ENCODE results near the gene DNAJC24. TPM values are rescaled to one million over a fixed set of nuclear protein-coding genes. Genes with fewer than 3 reads are reported as not detected.

The DNAJC24 gene
- total and polyA plus RNA-seq, 9 of the 15 experiments (the other 6 are each of a cell fraction or from before 2014, with no cell fraction given) = 12.2 to 31.9 (median 16.9) TPM

- TF ChIP-seq ATF3 (IDR thresholded peaks at IDR 0.05) (no peak), ATF3 (CRISPR knock-in tag; conservative IDR thresholded peaks at IDR 0.05) (no peak), CTBP1 (IDR thresholded peaks at IDR 0.05; ENCODE audit: borderline replicate concordance) (no peak)
These were observed 74.1 kb downstream of the DNAJC24 start (continued) for GRCh38 chr11:31443802-31444201.

DNA sequence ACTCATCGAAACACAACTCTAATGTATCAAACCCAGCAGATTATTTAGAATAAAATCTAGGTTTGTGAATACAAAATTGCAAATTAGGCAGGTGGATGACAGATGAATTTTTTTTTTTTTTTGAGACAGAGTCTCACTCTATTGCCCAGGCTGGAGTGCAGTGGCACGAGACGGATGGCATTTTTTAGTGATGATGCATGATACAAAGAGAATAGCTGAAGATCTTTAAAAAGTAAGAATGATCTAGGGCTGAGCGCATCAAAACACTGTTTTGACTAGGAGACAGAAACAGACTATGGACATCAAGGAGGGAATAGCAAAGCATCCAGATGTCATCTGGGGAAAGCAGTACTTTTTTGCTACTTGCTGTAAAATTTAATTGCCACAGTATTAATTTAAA is 76.0 kb downstream of the DNAJC24 start:
- H3K36me3 ChIP-seq (ENCODE audit: control insufficient read depth, insufficient read depth, low read length) = peaks cover 11% of the 10 kb centered on the region; the same call in 1 of the 3 replicates
- H3K4me2 ChIP-seq (ENCODE audit: insufficient read depth, low read length) = no peak overlapping the region
- no peaks in the 10 kb centered on the region for H3K27me3 ChIP-seq (ENCODE audit: control insufficient read depth in 2 of 2, insufficient read depth in 2 of 2, low read length in 2 of 2)
- in situ Hi-C loops (cut with MboI) (no loop called here), intact Hi-C loops (cut with micrococcal nuclease) (no loop called here)
- ATAC-seq (no peak), FAIRE-seq (no peak), DNase-seq (ENCODE audit: extremely low read depth in 1 of 4, low spot score in 3 of 4) (no peak)
- no peak overlapping the region for H3K4me3 ChIP-seq
- BruUV-seq (replicated peaks) = no TSS peak
- no peaks in the 10 kb centered on the region for H3K79me2 ChIP-seq (ENCODE audit: control insufficient read depth, insufficient read depth, low read length)
- no peaks in the 10 kb centered on the region for H4K20me1 ChIP-seq (replicated peaks; ENCODE audit: control insufficient read depth, insufficient read depth, low read length)
- H3K4me1 ChIP-seq (replicated peaks in 1 of 2; ENCODE audit: control insufficient read depth in 2 of 2, insufficient read depth in 2 of 2, low read length in 2 of 2) = no peaks in the 10 kb centered on the region
- no peaks in the 10 kb centered on the region for H3K9me3 ChIP-seq (replicated peaks; ENCODE audit: control insufficient read depth, insufficient read depth, low read depth, low read length)
- ChIA-PET POLR2A (no interaction called here), CTCF (ENCODE audit: low intra/inter-chr PET ratio) (no interaction called here)
- TF ChIP-seq DLX4 (CRISPR knock-in tag; IDR thresholded peaks at IDR 0.05) (no peak), RB1 (IDR thresholded peaks at IDR 0.05; ENCODE audit: low read depth) (no peak), POLR2A (conservative IDR thresholded peaks at IDR 0.05) (no peak), POLR3G (IDR thresholded peaks at IDR 0.05; ENCODE audit: extremely low read depth, insufficient read length, insufficient replicate concordance) (no peak), VEZF1 (CRISPR knock-in tag; IDR thresholded peaks at IDR 0.05) (no peak), CHD2 (IDR thresholded peaks at IDR 0.05; ENCODE audit: low read depth, low read length) (no peak), PPARD (CRISPR knock-in tag; IDR thresholded peaks at IDR 0.05) (no peak), ZNF311 (CRISPR knock-in tag; IDR thresholded peaks at IDR 0.05) (no peak)
- TF ChIP-seq, protein P1, sequence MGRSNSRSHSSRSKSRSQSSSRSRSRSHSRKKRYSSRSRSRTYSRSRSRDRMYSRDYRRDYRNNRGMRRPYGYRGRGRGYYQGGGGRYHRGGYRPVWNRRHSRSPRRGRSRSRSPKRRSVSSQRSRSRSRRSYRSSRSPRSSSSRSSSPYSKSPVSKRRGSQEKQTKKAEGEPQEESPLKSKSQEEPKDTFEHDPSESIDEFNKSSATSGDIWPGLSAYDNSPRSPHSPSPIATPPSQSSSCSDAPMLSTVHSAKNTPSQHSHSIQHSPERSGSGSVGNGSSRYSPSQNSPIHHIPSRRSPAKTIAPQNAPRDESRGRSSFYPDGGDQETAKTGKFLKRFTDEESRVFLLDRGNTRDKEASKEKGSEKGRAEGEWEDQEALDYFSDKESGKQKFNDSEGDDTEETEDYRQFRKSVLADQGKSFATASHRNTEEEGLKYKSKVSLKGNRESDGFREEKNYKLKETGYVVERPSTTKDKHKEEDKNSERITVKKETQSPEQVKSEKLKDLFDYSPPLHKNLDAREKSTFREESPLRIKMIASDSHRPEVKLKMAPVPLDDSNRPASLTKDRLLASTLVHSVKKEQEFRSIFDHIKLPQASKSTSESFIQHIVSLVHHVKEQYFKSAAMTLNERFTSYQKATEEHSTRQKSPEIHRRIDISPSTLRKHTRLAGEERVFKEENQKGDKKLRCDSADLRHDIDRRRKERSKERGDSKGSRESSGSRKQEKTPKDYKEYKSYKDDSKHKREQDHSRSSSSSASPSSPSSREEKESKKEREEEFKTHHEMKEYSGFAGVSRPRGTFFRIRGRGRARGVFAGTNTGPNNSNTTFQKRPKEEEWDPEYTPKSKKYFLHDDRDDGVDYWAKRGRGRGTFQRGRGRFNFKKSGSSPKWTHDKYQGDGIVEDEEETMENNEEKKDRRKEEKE (IDR thresholded peaks at IDR 0.05; ENCODE audit: borderline replicate concordance in 1 of 2, control insufficient read depth in 1 of 2, low read depth in 2 of 2, low read length in 1 of 2) = no peak
- TF ChIP-seq, protein P2, sequence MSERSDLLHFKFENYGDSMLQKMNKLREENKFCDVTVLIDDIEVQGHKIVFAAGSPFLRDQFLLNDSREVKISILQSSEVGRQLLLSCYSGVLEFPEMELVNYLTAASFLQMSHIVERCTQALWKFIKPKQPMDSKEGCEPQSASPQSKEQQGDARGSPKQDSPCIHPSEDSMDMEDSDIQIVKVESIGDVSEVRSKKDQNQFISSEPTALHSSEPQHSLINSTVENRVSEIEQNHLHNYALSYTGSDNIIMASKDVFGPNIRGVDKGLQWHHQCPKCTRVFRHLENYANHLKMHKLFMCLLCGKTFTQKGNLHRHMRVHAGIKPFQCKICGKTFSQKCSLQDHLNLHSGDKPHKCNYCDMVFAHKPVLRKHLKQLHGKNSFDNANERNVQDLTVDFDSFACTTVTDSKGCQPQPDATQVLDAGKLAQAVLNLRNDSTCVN (CRISPR knock-in tag; IDR thresholded peaks at IDR 0.05) = no peak
- H3K9me1 ChIP-seq (ENCODE audit: control insufficient read depth, insufficient read depth, low read length) = no peaks in the 10 kb centered on the region
- H3K27ac ChIP-seq (ENCODE audit: extremely low read depth, low read depth, low read length) = no peak overlapping the region
- no peak overlapping the region for H2AFZ ChIP-seq (ENCODE audit: low read depth, low read length)
- H3K9ac ChIP-seq (ENCODE audit: insufficient read depth in 1 of 2, low read depth in 2 of 2, low read length in 2 of 2) = no peak overlapping the region
- WGBS (ENCODE audit: insufficient coverage, low coverage, missing lambda C conversion rate) = 100% methylated on average over 4 of the region's 4 CpGs

Data from K562 (cell line).